SK-N-SH treated with all-trans-retinoic acid at 6 μM for 48 hours (cell line): ENCODE results near the gene MAPK7.

ENCODE experiments used
- ATAC-seq: fragments of 200-7000 bp; cut with Tn5 transposase; 3 replicates; pipeline ENCODE4 v1.9.1; 2020; ENCODE audit warnings: mild to moderate bottlenecking, moderate library complexity
- ARNTL ChIP-seq: fragments of 450-650 bp; formaldehyde crosslinking; IDR thresholded peaks from 2 replicates; pipeline ENCODE4 v1.5.0; 2020; ENCODE audit warnings: low read depth, mild to moderate bottlenecking, moderate library complexity, borderline replicate concordance
- BACH2 ChIP-seq: fragments of 250-450 bp; sonication (Bioruptor Pico); IDR thresholded peaks from 2 replicates; pipeline ENCODE4 v1.9.0; 2021; ENCODE audit warnings: mild to moderate bottlenecking, borderline replicate concordance
- CSDC2 ChIP-seq: fragments of 250-450 bp; sonication (Bioruptor Pico); IDR thresholded peaks from 2 replicates; pipeline ENCODE4 v1.5.0; 2020; ENCODE audit warnings: mild to moderate bottlenecking, moderate library complexity
- ESRRG ChIP-seq: fragments of 250-450 bp; sonication (Bioruptor Pico); IDR thresholded peaks from 2 replicates; pipeline ENCODE4 v1.6.1; 2021; ENCODE audit warnings: mild to moderate bottlenecking
- GLIS3 ChIP-seq: fragments of 250-450 bp; sonication (Bioruptor Pico); IDR thresholded peaks from 2 replicates; pipeline ENCODE4 v1.5.0; 2020; ENCODE audit warnings: mild to moderate bottlenecking, moderate library complexity
- ISL1 ChIP-seq: fragments of 250-450 bp; sonication (Bioruptor Pico); IDR thresholded peaks from 2 replicates; pipeline ENCODE4 v2.1.2; 2022; ENCODE audit warnings: mild to moderate bottlenecking, moderate library complexity
- OSR1 ChIP-seq: fragments of 250-450 bp; sonication (Bioruptor Pico); IDR thresholded peaks from 2 replicates; pipeline ENCODE4 v1.8.0; 2022; ENCODE audit warnings: moderate library complexity, mild to moderate bottlenecking, inconsistent platforms
- PATZ1 ChIP-seq: fragments of 250-450 bp; sonication (Bioruptor Pico); IDR thresholded peaks from 2 replicates; pipeline ENCODE4 v1.8.0; 2020; ENCODE audit warnings: mild to moderate bottlenecking, moderate library complexity, borderline replicate concordance
- POU6F1 ChIP-seq: fragments of 250-450 bp; sonication (Bioruptor Pico); IDR thresholded peaks from 2 replicates; pipeline ENCODE4 v1.8.0; 2021; ENCODE audit warnings: low read depth, mild to moderate bottlenecking, moderate library complexity, borderline replicate concordance
- PPARA ChIP-seq: fragments of 250-450 bp; sonication (Bioruptor Pico); IDR thresholded peaks from 2 replicates; pipeline ENCODE4 v1.5.0; 2020; ENCODE audit warnings: mild to moderate bottlenecking, borderline replicate concordance
- RARB ChIP-seq: fragments of 250-450 bp; sonication (Bioruptor Pico); IDR thresholded peaks from 2 replicates; pipeline ENCODE4 v1.8.0; 2021; ENCODE audit warnings: mild to moderate bottlenecking, moderate library complexity
- SNAI2 ChIP-seq: fragments of 250-450 bp; sonication (Bioruptor Pico); IDR thresholded peaks from 2 replicates; pipeline ENCODE4 v1.5.0; 2020; ENCODE audit warnings: mild to moderate bottlenecking, moderate library complexity
- TCF4 ChIP-seq: fragments of 250-450 bp; sonication (Bioruptor Pico); IDR thresholded peaks from 2 replicates; pipeline ENCODE4 v1.8.0; 2021; ENCODE audit warnings: mild to moderate bottlenecking, moderate library complexity, borderline replicate concordance
- TOX ChIP-seq: fragments of 250-450 bp; sonication (Bioruptor Pico); IDR thresholded peaks from 2 replicates; pipeline ENCODE4 v1.8.0; 2021; ENCODE audit warnings: mild to moderate bottlenecking, moderate library complexity, borderline replicate concordance
- TSHZ2 ChIP-seq: fragments of 250-450 bp; sonication (Bioruptor Pico); IDR thresholded peaks from 2 replicates; pipeline ENCODE4 v1.5.0; 2020; ENCODE audit warnings: mild to moderate bottlenecking, moderate library complexity
- ZC3H10 ChIP-seq: fragments of 250-450 bp; sonication (Bioruptor Pico); IDR thresholded peaks from 2 replicates; pipeline ENCODE4 v1.5.1; 2021; ENCODE audit warnings: mild to moderate bottlenecking, moderate library complexity
- ZFP3 ChIP-seq: fragments of 250-450 bp; sonication (Bioruptor Pico); IDR thresholded peaks from 2 replicates; pipeline ENCODE4 v1.5.0; 2020; ENCODE audit warnings: mild to moderate bottlenecking, moderate library complexity
- ZNF565 ChIP-seq: fragments of 450-650 bp; formaldehyde crosslinking; conservative IDR thresholded peaks from 2 replicates; pipeline ENCODE4 v1.5.0; 2020; ENCODE audit warnings: low read depth, mild to moderate bottlenecking, moderate library complexity
- ZNF70 ChIP-seq: fragments of 450-650 bp; formaldehyde crosslinking; IDR thresholded peaks from 2 replicates; pipeline ENCODE4 v1.5.0; 2020; ENCODE audit warnings: mild to moderate bottlenecking, moderate library complexity
- ZNF8 ChIP-seq: fragments of 450-650 bp; formaldehyde crosslinking; IDR thresholded peaks from 2 replicates; pipeline ENCODE4 v1.5.0; 2020; ENCODE audit warnings: mild to moderate bottlenecking, moderate library complexity

The MAPK7 gene

GRCh38 chr17:19372866-19373504 lies 5.3 kb upstream of the MAPK7 start:
- no peak for TF ChIP-seq ARNTL
- TF ChIP-seq ZNF8, result no peak
- no peak for TF ChIP-seq ZNF70 (CRISPR knock-in tag)
- TF ChIP-seq BACH2 (CRISPR knock-in tag), result no peak
- no peak for TF ChIP-seq TOX
- no peak for TF ChIP-seq PPARA (CRISPR knock-in tag)
- TF ChIP-seq GLIS3 (CRISPR knock-in tag), result no peak
- TF ChIP-seq CSDC2, result no peak
- TF ChIP-seq ISL1, result no peak
- no peak for TF ChIP-seq TSHZ2 (CRISPR knock-in tag)
- TF ChIP-seq PATZ1 (CRISPR knock-in tag), result no peak
- TF ChIP-seq ESRRG (CRISPR knock-in tag), result no peak
- TF ChIP-seq, all 23 proteins: peak for 0
- ATAC-seq, result no peak

- no peak for ATAC-seq
- TF ChIP-seq ZNF70 (CRISPR knock-in tag) (no peak), ZNF565 (CRISPR knock-in tag) (no peak), RARB (CRISPR knock-in tag) (no peak), ZFP3 (CRISPR knock-in tag) (no peak), ESRRG (CRISPR knock-in tag) (no peak), TSHZ2 (CRISPR knock-in tag) (no peak), ISL1 (no peak), PPARA (CRISPR knock-in tag) (no peak), ZC3H10 (CRISPR knock-in tag) (no peak), TCF4 (no peak), BACH2 (CRISPR knock-in tag) (no peak), OSR1 (CRISPR knock-in tag) (no peak), GLIS3 (CRISPR knock-in tag) (no peak), SNAI2 (CRISPR knock-in tag) (no peak), ZNF8 (no peak), TOX (no peak), PATZ1 (CRISPR knock-in tag) (no peak), CSDC2 (no peak), POU6F1 (no peak), ARNTL (no peak)
Observed at GRCh38 chr17:19374136-19374535, 4.2 kb upstream of the MAPK7 start.
